ENCODE data around the gene ESCO1.

Gene ESCO1

GRCh38 chr18:21571772-21572171 is 28.7 kb downstream of the ESCO1 start:
- H3K4me3 ChIP-seq: no peak overlapping the region

GRCh38 chr18:21559195-21559594 is 41.3 kb downstream of the ESCO1 start:
- no peak overlapping the region for H3K4me3 ChIP-seq
- no peak for TF ChIP-seq CTCF (IDR thresholded peaks at IDR 0.05)
- no peak overlapping the region for H3K27ac ChIP-seq
- no peak for DNase-seq (ENCODE audit: low spot score)

More at GRCh38 chr18:21571772-21572171, 28.7 kb downstream of the ESCO1 start:
- no peak for DNase-seq (ENCODE audit: low spot score)
- peak overlapping the region in 1 of 2 donors; percentile 51 for H3K27ac ChIP-seq
- no peak for TF ChIP-seq CTCF (IDR thresholded peaks at IDR 0.05)

GRCh38 chr18:21557607-21558253 is 42.8 kb downstream of the ESCO1 start:
- Histone ChIP-seq H3K27ac (no peak overlapping the region), H3K4me3 (no peak overlapping the region)
- DNase-seq (ENCODE audit: low spot score): no peak
- no peak for TF ChIP-seq CTCF (IDR thresholded peaks at IDR 0.05)

GRCh38 chr18:21550510-21550970 is 50.0 kb downstream of the ESCO1 start:
- DNase-seq (ENCODE audit: low spot score): no peak
- no peak for TF ChIP-seq CTCF (IDR thresholded peaks at IDR 0.05)
- no peak overlapping the region for H3K4me3 ChIP-seq
- H3K27ac ChIP-seq: no peak overlapping the region

GRCh38 chr18:21548647-21549046 is 51.9 kb downstream of the ESCO1 start:
- no peak for DNase-seq (ENCODE audit: low spot score)
- no peak for TF ChIP-seq CTCF (IDR thresholded peaks at IDR 0.05)
- Histone ChIP-seq H3K27ac (no peak overlapping the region), H3K4me3 (no peak overlapping the region)

GRCh38 chr18:21546423-21546822 is 54.1 kb downstream of the ESCO1 start:
- TF ChIP-seq CTCF (IDR thresholded peaks at IDR 0.05): no peak
- no peak for DNase-seq (ENCODE audit: low spot score)
- no peak overlapping the region for H3K27ac ChIP-seq
- H3K4me3 ChIP-seq: no peak overlapping the region

GRCh38 chr18:21538230-21538629 is 62.3 kb downstream of the ESCO1 start:
- DNase-seq (ENCODE audit: low spot score): no peak
- TF ChIP-seq CTCF (IDR thresholded peaks at IDR 0.05): no peak
- Histone ChIP-seq H3K27ac (no peak overlapping the region), H3K4me3 (no peak overlapping the region)
